NCI-H524 (cell line): ENCODE measurements around the gene NAV2.

Experiments
- DNase-seq, 2 experiments: peaks; one replicate each; lab custom pipeline; 2025; lab: John Stamatoyannopoulos, UW

NAV2 gene

DNA sequence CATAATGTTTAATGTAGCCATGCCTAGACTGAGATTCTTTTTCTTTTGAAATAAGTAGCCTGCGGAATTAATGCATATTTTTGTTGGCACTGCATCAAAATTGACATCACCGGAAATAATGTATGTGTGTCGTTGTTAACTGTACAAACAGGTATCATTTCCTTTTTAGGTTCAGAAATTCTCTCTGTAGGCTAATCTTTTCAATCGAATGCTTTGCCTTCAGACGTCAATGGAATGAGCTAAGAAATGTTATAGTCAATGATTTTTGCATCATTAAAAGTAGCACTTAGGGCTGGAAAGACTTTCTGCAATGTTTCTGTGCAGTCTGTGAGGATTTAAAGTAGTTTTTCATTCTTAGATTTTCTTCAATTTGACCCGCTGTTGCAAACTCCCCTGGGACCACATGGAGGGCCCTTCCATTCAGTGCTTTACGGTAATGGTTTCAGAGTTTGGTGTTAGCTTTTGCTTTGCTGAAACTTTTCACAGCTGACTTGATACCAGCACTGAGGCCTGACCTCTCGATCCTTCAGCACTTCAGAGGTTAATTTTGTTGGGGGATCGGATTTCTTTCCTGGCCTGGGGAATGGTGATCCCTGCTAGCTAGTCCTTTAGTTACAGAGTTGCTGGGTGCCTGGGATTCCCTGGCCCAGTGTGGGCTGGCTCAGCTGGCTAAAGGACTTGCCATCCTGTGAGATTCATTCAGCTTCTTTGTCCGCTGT lies 309.9 kb downstream of the NAV2 start:
- DNase-seq = no peak

DNA sequence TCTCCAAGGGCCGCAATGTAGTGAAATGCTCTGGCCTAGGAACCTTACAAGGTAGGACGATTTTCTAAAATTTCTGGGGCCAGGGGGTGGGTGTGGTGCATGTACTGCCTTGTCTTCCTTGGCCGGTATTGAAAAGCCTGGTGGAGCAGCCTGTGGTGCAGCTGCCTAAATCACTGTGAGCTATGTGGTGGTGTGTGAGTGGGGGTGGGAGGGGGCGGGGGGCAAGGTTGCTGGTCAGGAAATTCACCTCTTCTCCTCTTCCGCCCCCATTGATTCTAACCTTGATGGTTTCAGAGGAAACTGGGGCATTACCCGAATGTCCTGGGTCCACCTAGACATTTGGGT lies 310.4 kb downstream of the NAV2 start:
- DNase-seq = no peak

DNA sequence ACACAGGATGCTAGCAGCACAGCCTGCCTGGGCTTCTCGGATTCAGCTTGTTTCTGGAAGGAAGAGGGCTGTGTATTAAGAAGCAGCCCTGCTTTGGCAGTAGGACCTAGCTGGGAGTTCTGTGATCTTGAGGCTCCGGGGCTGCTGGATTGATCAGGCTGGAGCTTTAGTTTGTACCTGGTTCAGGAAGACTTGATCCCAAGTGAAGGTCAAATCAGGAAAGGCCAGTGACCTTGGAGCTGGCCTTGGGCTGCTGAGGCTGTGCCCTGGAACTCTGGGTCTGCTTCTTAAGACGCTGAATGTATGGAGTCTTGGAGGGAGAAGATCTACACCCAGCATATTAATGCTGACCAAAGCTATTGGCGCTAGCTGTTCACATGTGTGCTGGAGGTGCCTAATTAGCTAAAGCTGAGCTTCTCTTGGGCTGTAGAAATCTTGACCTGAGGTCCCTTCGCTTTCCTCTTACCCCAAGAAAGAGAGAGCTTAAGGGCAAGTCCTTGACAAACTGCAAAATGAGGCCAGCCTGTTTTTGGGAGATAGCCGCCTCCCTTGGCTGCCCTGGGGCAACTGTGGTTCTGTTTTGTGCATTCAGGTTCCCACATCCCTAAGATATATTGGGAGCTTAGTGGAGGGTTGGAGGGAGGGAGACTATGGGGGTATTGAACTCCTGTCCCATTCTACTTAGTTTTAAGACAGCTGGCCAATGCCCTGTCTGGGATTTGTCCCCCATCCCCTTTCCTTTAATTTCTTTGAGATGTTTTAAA lies 311.7 kb downstream of the NAV2 start:
- no peak for DNase-seq

DNA sequence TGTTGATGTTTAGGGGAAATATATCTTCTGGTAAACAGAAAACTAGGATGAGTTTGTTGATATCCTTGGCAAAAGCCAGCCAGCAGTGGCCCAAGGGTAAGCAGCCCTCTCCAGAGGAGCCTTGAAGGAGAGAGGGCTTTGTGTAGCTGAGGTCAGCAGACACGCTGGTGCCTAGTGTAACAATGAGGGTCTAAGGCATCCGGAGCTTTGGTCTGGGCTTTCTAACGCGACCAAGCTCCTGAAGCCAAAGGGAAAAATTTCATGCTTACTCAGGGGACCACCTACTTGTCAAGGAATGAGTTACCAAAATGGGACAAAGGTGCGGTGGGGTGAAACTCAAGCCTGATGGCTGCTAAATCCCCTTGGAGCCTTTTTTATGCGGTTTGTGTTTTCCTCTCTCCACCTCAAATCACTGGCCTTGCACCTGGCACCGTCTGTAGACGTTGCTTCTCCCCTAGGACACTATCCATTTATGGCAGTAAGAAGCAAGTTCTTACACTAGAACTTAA lies 312.7 kb downstream of the NAV2 start:
- DNase-seq = no peak

DNA sequence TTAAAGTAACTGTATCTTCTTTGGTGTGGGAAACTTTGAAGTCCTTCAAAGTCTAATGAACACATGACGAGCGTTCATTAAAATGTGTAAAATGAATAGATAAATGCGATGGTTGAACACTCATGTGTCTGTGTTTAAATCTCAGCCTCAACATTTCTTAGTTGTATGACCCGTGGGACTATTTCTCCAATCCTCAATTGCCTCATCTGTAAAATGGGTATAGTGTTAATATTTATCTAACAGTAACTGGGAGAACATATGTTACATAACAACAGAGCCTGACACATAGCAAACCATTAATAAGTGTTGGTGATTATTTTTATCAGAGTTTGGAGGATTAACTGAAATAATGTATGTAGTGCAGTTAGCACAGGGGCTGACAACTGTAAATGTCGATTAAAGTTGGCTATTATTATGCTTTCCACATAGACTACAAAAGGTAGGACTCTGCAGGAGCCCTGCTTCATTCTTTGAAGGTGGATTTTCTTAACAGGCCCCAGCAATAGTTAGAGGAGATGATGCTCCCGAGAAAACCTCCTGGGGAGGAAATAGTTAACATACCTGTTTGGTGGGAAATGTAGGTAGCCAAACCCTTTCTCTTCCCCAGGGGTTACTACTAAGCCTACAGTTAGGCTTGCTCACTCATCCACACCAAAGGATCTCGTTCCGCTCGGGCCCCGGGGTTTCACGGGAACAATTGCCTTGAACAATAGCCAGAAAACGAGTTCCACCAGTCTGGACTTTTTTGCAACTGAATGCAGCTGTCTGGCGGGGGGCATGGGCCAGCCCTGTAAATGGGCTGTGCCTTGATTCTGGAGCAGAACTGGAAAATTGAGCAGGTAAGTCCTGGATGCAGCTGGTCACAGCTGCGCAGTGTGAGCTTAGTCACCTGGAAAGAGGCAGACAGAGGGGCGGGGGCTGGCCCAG lies 314.3 kb downstream of the NAV2 start:
- DNase-seq = no peak

DNA sequence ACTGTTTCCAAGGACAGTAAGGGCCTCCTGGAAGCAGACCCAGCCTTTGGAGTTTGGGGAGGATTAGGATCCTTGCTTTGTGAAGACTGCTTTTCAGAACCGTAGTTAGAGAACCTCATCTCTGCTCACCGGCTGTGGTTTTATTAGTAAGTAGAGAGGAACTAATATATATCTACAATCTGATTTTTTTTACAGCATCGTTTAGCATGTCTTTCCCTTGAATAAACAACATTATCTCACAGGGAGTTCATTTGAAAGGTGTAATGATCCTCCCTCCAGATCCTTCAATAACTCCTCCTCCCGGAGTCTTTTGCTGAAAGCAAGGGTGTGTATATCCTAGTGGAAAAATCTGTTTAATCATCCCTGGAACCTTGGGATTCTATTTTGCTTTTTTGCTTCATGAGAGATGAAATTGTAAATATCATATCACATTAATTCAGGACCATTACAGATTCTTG lies 314.9 kb downstream of the NAV2 start:
- no peak for DNase-seq

DNA sequence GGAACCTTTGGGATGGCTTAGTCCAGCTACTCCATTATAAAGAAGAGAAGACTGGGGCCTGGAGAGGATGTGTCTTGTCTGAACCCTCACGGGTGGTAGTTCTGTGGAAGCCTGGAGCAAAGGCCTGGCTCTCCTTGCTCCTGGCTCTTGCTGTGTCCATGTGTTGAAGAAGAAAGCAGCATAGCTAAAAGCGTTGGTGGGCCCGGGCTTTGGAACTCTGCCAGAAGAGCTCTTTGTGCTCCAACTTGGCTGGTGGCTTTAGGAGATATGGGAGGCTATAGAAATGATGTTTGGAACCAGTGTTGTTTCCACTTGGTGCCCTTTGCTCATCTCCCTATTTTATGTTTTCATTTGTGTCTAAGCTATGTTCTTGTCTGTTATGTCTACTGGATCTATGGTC lies 316.6 kb downstream of the NAV2 start:
- DNase-seq = no peak

DNA sequence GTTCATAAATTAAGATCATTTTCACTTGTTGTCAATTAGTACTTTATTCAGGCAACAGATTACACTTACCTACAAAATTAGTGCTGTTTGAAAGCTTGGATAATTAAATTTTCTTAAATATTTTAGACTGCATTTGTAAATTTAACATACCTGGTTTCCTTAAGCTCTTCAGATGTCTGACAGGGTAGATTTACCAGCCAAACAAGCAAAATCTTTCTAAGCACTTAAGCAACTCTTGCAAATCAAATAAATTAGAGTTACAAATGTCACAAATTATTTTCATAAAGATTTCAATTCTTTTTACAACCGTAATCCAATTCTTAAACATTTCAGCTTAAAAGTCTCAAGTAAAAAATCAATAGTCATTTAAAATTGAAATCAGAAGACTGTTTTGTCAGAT lies 317.8 kb downstream of the NAV2 start:
- no peak for DNase-seq

DNA sequence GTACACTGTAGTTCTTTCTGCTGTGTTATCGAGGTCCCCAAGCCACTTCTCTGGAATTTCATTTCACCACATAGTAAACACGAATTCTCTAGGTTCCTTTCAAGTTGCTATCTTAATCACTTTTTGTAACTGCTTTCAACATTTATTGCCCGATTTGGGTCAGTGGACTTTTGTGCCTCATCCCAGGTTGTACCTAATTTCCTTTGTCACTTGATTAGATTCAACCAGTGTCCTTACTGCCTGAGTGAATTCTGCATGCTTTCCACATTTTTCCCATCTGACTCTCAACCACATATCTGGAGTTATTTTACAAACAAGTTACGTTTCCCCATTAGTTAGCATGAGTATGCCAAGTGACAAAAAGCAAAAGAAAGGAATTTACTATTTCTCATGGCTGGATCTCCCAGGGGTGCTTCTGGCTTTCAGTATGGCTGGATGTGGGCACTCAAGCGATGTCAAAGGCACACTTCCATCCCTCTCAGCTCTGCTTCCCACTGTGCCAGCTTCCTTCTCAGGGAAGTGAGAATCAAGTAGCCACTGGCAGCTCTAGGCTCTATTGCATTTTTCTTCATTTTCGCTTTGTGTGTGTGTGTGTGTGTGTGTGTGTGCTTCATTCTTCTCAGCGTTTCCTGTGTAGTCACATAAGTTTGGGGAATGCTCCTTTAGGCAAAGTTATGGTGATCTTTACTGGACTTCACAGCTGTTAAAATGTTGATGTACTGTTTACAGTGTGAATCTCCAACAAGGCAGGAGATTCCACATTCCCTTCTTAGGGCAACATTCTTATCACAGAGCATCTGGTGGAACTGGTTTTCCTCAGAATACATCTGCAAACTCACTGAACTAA lies 318.7 kb downstream of the NAV2 start:
- no peak for DNase-seq

DNA sequence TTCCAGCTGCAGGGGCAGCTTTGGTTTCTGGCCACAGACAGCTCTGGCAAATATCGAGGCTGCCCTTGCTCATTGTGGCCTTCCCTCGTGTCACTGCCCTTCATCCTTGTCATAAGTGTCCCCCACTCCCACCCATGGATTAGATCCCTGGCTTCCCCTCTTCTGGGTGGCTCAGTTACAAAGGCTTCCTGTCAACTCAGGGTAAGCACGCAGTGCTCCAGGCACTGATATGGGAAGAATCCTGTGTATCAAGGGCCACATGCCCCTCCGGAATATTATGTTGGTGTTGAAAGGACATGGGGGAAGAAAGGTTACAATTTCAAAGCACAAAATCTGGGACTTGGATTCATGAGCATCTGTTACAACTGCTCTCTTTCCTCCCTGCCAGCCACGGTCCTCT lies 319.5 kb downstream of the NAV2 start:
- no peak for DNase-seq

DNA sequence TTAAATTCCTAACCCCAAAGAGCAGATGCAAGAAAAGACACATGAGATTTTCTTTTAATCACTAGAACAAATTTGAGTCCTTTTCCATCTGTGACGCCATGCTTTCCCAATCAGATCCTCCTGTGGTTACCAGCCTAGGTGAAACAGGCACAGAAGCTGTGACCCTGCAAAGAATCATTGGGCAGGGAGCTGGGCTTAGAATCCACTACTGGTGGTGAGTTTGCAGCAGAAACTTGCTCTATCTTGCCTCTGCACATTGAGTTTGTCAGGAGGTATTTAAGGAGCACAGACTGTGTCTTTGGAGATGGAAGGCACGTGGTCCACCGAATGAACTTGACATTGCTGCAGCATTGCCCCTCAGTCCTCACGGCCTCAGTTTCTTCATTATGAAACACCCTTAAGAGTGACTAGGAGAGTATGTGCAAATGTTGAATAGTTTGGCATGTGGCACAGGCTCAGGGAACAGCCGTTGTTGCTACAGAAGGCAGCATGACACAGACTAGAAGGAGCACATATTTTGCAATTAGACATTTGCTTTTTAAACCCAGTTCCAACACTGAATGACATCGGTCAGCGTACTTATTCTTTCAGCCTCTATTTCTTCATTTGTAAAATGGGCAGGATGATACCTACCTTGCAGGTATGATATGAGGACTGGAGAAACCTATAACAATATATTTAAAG lies 320.1 kb downstream of the NAV2 start:
- DNase-seq = no peak

DNA sequence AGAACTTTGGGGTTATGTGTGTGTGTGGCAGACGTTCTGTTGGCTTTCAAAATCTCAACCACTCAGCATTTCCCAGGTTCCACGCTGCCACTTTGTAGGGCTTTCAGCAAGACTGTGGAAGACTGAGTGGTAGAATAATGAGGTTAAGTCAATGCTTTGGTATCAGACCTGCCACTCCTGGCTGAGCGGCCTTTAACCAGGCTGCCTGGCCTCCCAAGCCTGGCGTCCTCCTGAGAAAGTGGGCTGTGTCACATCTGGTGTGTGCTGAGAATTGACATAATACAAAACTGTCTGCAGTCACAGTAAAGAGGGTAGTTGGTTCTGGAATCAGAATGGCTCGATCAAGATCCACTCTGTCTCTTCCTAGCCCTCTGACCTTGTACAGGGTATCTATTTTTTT lies 321.2 kb downstream of the NAV2 start:
- no peak for DNase-seq

DNA sequence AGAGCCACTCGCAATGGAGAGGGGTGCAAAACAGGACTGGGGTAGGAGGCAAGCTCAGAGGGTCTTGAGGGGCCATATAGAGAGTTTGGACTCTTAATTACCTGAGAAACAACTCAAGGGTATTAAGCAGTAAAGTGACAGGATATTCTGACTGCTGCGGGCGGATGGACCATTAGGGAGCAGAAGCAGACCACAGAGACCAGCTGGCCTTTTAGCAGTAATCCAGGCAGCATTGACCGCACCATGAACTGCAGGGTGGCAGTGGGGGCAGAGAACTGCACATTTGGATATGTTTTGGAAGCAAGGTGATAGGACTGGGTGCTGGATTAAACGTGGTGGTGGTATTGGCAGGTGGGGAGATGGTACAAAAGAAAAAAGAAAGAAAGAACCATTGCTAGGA lies 322.3 kb downstream of the NAV2 start:
- DNase-seq = no peak

DNA sequence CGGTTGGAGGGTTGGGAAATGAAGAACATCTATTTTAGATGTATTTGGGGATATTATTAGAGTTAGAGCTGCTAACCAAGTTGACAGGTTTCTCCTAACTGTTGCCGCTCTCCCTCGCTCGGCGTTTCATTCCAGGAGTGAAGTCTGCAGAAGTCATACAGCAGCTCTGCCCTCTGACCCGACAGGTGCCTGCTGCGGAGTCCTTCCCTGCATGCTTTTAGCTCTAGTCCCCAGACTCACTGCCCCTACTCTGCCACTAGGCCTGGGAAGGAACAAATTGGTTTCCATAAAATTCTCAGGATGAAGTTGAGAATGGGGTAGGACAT lies 322.7 kb downstream of the NAV2 start:
- DNase-seq = no peak

DNA sequence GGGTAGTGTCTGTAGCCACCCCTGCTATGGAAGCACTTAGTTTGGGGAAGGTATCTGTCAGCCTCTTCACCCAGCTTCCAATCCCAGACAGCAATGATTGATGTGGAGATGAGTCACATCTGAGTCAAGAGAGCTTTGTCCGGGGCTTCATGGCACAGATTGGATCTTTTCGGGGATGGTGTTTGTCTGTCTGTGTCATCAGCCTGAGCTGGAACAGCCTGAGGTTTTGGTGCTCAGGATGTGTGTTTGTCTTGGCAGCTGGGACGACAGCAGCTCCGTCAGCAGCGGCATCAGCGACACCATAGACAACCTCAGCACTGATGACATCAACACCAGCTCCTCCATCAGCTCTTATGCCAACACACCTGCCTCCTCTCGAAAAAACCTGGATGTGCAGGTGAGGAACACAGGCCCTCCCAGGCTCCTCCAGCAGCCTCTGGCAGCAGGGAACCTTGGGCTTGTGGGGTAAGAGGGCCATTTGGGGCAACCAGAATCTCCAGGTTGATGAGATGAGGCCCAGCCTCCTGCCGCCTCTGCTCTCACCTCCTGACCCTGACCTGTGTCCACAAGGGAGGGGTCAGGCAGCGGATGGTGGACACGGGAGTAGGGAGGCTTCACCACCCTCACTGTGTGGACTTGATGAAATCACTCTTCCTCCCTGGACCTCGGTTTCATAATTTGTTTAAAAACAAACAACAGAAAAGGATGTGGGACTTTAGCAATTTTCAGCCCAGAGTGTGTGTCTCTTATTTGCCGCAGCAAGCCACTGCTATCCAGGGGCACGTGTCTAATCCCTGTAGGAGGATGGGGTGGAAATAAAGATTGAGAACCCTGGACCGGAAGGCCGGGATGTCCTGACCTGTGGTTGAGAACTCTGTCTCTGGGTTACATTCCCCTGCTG lies 323.3 kb downstream of the NAV2 start:
- no peak for DNase-seq

DNA sequence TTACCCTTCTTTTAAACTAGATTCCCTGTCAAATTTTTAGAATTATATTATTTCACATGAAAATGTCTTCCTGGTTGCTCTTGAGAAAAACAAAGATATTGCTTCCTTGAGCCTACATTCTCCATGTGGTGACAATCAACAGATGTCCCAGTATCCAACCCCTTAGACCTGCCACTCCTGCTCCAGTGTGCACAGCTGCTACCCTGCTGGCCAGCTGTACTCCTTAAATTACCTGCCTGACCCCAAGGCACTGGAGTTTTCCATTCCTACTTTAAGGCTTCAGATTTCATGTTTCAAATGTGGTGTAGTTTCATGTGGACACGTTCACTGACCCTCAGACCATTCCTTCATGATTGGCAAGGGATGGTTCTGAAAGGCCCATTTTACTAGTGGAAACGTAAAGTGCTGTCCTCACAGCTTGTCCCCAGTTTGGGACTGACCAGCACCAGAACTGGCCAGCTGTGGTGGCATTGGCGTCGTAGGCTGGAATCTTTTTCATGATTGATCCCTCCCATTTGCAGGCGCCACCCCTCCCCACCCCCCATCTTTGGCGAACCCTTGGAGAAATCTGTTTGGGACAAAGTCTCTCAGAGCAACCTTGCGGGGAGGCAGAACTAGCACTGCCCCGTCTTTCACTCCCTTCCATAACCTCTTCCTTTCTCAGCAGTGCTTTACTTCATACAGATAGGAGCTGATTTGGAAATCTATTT lies 324.1 kb downstream of the NAV2 start:
- peak in 1 of 2 experiments; percentile 54 for DNase-seq

DNA sequence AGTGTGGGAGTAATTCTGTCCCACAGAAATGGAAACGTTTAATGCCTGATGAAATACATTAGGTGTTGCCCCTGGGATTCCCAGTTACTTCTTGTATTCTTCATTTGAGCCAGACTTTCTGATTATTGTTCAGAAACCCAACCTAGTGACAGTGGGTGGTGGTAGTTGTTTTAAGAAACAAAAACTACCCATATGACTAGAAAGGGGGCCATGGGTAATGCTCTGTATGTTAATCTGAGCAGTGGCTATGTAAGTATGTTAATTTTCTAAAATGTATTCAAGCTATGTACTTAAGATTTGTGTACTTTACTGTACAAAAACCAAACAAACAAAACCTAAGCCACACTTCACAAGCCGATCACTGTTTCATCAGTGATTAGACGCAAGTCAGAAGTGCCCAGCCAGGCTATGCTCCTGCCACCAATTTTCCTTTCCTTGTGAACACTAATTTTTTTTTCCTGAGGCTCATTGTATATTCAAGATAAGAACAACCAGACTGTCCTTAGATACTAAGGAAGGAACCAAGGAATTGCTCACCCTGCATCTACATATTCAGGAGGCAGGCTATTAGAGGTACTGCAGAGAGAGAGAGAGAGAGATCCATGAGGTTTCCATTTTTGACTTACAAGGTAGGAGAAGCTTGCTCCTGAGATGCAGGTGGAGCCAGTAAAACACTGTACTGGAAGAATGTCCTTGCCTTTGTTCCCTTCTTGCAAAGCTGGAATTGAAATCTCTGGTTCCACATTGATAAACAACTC lies 324.9 kb downstream of the NAV2 start:
- DNase-seq = no peak

DNA sequence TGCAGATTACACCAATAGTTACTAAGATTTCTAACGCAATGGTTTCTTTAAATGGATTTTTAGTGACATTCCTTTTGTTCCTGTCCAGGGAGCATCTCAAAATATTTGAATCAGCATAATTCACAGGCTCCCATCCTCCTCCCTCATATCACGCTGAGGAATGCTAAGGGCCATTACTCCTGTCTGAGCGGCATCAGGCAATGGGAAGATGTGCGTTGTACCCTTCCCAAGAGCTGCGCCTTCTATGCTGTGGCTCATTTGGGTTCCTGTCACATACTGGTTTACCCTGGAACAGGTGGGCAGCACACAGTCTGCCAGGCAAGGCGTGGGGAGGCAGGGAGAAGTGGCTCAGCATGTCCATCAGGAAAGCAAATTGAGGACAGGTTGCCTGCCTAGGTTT lies 325.8 kb downstream of the NAV2 start:
- no peak for DNase-seq

DNA sequence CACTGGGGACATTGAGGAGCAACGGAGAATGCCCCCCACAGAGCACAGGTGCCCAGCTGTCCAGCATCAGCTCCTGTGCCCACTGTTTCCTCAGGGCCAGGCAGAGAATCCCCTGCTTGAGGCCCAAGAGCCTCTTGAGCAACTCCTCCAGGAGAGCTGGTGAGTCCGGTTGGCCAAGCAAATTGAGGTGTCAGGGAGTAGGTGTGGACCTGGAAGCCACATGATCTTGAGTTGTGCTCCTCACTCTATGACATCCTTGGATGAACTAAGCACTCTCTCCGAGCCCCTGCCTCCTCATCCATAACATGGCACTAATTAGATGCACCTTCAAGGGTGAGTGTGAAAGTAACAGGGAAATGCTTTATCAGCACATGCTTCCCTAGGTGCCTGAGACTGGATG lies 326.3 kb downstream of the NAV2 start:
- no peak for DNase-seq
